HepG2 (cell line): ENCODE results near the gene HSPB6. TPM values are rescaled to one million over a fixed set of nuclear protein-coding genes. Genes with fewer than 3 reads are reported as not detected.

Source experiments
- ATM ChIP-seq: fragments of 450-650 bp; IDR thresholded peaks from 2 replicates; pipeline ENCODE4 v1.7.1; 2017; ENCODE audit warnings: mild to moderate bottlenecking, borderline replicate concordance
- FOSL2 ChIP-seq: sonication (generic); formaldehyde crosslinking; IDR thresholded peaks from 2 replicates; pipeline ENCODE4 v1.4.0; 2020; ENCODE audit warnings: missing genetic modification reagents
- HOXA7 ChIP-seq: sonication (generic); formaldehyde crosslinking; IDR thresholded peaks from 2 replicates; pipeline ENCODE4 v1.8.1; 2022; ENCODE audit warnings: mild to moderate bottlenecking, missing genetic modification reagents, moderate library complexity
- IRX3 ChIP-seq: sonication (generic); formaldehyde crosslinking; IDR thresholded peaks from 2 replicates; pipeline ENCODE4 v1.8.1; 2023; ENCODE audit warnings: mild to moderate bottlenecking, low read depth, missing genetic modification reagents, borderline replicate concordance
- ISX ChIP-seq: sonication (generic); formaldehyde crosslinking; conservative IDR thresholded peaks from 2 replicates; pipeline ENCODE4 v1.5.0; 2020; ENCODE audit warnings: missing genetic modification reagents
- MTA1 ChIP-seq: sonication (generic); formaldehyde crosslinking; IDR thresholded peaks from 2 replicates; pipeline ENCODE4 v1.4.0; 2020; ENCODE audit warnings: missing genetic modification reagents, mild to moderate bottlenecking, borderline replicate concordance
- PAXIP1 ChIP-seq: sonication (generic); formaldehyde crosslinking; conservative IDR thresholded peaks from 2 replicates; pipeline ENCODE4 v1.4.0; 2020; ENCODE audit warnings: mild to moderate bottlenecking, missing genetic modification reagents, moderate library complexity
- RBM39 ChIP-seq: fragments of 200-400 bp; formaldehyde crosslinking; IDR thresholded peaks from one replicate; pipeline ENCODE4 v1.6.1; 2018; ENCODE audit warnings: antibody characterized with exemption, mild to moderate bottlenecking, low read depth, low read length; ENCODE audit not compliant: poor library complexity, severe bottlenecking
- RFXANK ChIP-seq: IDR thresholded peaks from 2 replicates; pipeline ENCODE4 v1.6.1; 2016
- SIN3A ChIP-seq: IDR thresholded peaks from 2 replicates; pipeline ENCODE4 v1.6.1; 2011; ENCODE audit warnings: low read depth, mild to moderate bottlenecking, control low read depth, low read length, borderline replicate concordance
- SUZ12 ChIP-seq: fragments of 150-350 bp; IDR thresholded peaks from 2 replicates; pipeline ENCODE4 v1.6.1; 2014; ENCODE audit warnings: low read depth, low read length
- THAP9 ChIP-seq: sonication (generic); formaldehyde crosslinking; IDR thresholded peaks from 2 replicates; pipeline ENCODE4; 2020; ENCODE audit warnings: missing genetic modification reagents, mild to moderate bottlenecking, borderline replicate concordance
- ZBED4 ChIP-seq: sonication (generic); formaldehyde crosslinking; IDR thresholded peaks from 2 replicates; pipeline ENCODE4 v1.4.0; 2020; ENCODE audit warnings: missing genetic modification reagents, borderline replicate concordance
- ZNF20 ChIP-seq: sonication (generic); formaldehyde crosslinking; IDR thresholded peaks from 2 replicates; pipeline ENCODE4 v1.4.0; 2020; ENCODE audit warnings: mild to moderate bottlenecking, moderate library complexity, missing genetic modification reagents
- ZNF414 ChIP-seq: sonication (generic); formaldehyde crosslinking; IDR thresholded peaks from 2 replicates; pipeline ENCODE4 v1.5.0; 2020; ENCODE audit warnings: missing genetic modification reagents
- ZNF564 ChIP-seq: sonication (generic); formaldehyde crosslinking; IDR thresholded peaks from 2 replicates; pipeline ENCODE4 v1.8.1; 2023; ENCODE audit warnings: mild to moderate bottlenecking, missing genetic modification reagents
- ZNF670 ChIP-seq: sonication (generic); formaldehyde crosslinking; IDR thresholded peaks from 2 replicates; pipeline ENCODE4 v1.8.0; 2022; ENCODE audit warnings: mild to moderate bottlenecking, missing genetic modification reagents, borderline replicate concordance
- ZNF784 ChIP-seq: sonication (generic); formaldehyde crosslinking; IDR thresholded peaks from 2 replicates; pipeline ENCODE4 v1.5.1; 2020; ENCODE audit warnings: missing genetic modification reagents, mild to moderate bottlenecking, borderline replicate concordance
- ZZZ3 ChIP-seq: sonication (generic); formaldehyde crosslinking; IDR thresholded peaks from 2 replicates; pipeline ENCODE4 v1.4.0; 2020; ENCODE audit warnings: missing genetic modification reagents, mild to moderate bottlenecking, borderline replicate concordance
- polyA plus RNA-seq, 8 experiments: library from polyadenylated mRNA; depleted of rRNA in 3 of 8; stranded (reverse) in 7 of 8; unstranded in 1 of 8; fragments of >200 nt; fragmentation: Illumina TruSeq in 4 of 8; extraction: Trizol in 4 of 8; gene quantifications; 2 replicates each; pipeline versions ENCODE4 v1.2.1 to v1.2.3, GENCODE V29; 2011 to 2016; ENCODE audit warnings: low read depth in 4 of 8, missing spikeins in 1 of 8, mixed read lengths in 1 of 8; ENCODE audit not compliant: insufficient read depth in 1 of 8
- total RNA-seq, 5 experiments: library from RNA; depleted of rRNA; stranded (reverse); fragments of >200 nt; fragmentation: Illumina TruSeq; extraction: Trizol; gene quantifications; 2 replicates each; pipeline ENCODE4 v1.2.3, GENCODE V29; 2016; ENCODE audit warnings: low read depth in 1 of 5

Gene HSPB6
- total and polyA plus RNA-seq, 2 of the 13 experiments (the other 11 are each of a cell fraction or from before 2014, with no cell fraction given), result 0.18 TPM; not detected in 1

GRCh38 chr19:35797663-35798062 lies 40.8 kb upstream of the HSPB6 start (continued):
- TF ChIP-seq ZBED4 (CRISPR knock-in tag), result no peak
- TF ChIP-seq IRX3 (CRISPR knock-in tag), result no peak
- TF ChIP-seq ZNF564 (CRISPR knock-in tag), result no peak
- TF ChIP-seq RFXANK (CRISPR knock-in tag), result no peak
- no peak for TF ChIP-seq PAXIP1 (CRISPR knock-in tag)
- no peak for TF ChIP-seq ATM
- TF ChIP-seq MTA1 (CRISPR knock-in tag), result no peak
- no peak for TF ChIP-seq ZNF784 (CRISPR knock-in tag)
- no peak for TF ChIP-seq THAP9
- no peak for TF ChIP-seq SUZ12
- no peak for TF ChIP-seq ZZZ3
- TF ChIP-seq SIN3A, result no peak
- TF ChIP-seq ZNF20, result no peak
- no peak for TF ChIP-seq RBM39
- no peak for TF ChIP-seq ISX (CRISPR knock-in tag)
- no peak for TF ChIP-seq ZNF414 (CRISPR knock-in tag)
- TF ChIP-seq FOSL2 (CRISPR knock-in tag), result no peak
- no peak for TF ChIP-seq HOXA7 (CRISPR knock-in tag)
- peak; percentile 51; the same call in 1 of the 2 replicates for TF ChIP-seq ZNF670 (CRISPR knock-in tag)
